NCI-H526 treated with DMSO at 0.1 percent for 48 hours (cell line): ENCODE results near the gene PALM.
A peak's percentile ranks its signal among the peaks of the same experiment; 100 is the strongest.
"Not testable (repeated sequence)": the region's sequence is repeated elsewhere in the genome, so short reads cannot be mapped to it uniquely, and the experiment has no call there.

Source experiments
- DNase-seq: peaks from one replicate; lab custom pipeline; 2025; lab: John Stamatoyannopoulos, UW

Gene PALM

DNA sequence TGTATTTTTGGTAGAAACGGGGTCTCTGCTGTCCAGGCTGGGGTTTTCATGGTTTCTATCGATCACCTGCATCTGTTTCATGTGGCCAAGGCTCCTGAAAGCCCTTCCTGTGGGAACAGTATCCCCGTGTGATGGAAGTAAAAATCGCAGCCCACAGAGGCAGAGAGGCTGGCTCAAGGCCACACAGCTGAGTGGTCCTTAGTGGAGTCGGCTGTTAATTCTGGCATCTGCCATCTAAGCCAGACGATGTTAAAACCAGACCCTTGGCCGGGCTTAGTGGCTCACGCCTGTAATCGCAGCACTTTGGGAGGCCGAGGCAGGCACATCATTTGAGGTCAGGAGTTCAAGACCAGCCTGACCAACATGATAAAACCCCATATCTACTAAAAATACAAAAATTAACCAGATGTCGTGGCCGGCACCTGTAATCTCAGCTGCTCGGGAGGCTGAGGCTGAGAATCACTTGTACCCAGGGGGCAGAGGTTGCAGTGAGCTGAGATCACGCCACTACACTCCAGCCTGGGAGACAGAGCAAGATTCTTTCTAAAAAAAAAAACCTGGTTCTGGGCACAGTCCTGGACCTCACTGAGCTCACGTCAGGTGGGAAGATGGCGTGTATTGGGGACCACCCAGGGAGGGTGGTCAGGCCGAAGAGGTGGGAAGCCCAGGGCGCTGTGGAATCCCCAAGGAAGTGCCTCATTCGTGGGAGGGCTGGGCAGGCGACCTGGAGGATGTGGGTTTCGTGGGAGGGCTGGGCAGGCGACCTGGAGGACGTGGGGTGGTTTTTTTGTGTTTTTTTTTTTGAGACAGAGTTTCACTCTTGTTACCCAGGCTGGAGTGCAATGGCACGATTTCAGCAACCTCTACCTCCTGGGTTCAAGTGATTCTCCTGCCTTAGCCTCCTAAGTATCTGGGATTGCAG is 23.7 kb downstream of the PALM start:
- no peak for DNase-seq

- no peak for DNase-seq
These were observed 26.0 kb downstream of the PALM start for GRCh38 chr19:734716-735115.

GRCh38 chr19:736125-736524 is 27.4 kb downstream of the PALM start:
- no peak for DNase-seq

DNA sequence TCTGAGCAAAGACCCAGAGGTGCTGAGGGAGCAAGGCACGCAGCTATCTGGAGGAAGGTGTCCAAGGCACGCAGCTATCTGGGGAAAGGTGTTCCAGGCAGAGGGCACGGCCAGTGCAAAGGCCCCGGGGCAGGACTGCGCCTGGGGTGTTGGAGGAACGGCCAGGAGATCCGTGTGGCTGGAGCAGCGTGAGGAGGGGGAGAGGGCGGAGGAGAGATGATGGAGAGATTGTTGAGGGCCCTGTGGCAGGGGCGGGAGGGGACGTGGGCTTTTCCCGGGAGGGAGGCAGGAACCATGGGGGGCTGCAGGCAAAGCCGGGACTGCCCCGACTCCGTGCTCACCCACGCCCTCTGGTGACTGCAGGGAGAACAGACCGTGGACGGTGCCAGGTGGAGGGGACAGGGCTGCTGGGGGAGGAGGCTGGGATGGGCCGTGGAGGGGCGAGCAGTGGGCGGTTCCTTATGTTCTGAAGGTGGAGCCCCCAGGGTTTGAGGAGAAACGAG is 28.9 kb downstream of the PALM start:
- no peak for DNase-seq

GRCh38 chr19:738509-739128 is 29.9 kb downstream of the PALM start:
- DNase-seq = no peak

- DNase-seq = no peak
These were observed 31.4 kb downstream of the PALM start for GRCh38 chr19:739998-740715.

DNA sequence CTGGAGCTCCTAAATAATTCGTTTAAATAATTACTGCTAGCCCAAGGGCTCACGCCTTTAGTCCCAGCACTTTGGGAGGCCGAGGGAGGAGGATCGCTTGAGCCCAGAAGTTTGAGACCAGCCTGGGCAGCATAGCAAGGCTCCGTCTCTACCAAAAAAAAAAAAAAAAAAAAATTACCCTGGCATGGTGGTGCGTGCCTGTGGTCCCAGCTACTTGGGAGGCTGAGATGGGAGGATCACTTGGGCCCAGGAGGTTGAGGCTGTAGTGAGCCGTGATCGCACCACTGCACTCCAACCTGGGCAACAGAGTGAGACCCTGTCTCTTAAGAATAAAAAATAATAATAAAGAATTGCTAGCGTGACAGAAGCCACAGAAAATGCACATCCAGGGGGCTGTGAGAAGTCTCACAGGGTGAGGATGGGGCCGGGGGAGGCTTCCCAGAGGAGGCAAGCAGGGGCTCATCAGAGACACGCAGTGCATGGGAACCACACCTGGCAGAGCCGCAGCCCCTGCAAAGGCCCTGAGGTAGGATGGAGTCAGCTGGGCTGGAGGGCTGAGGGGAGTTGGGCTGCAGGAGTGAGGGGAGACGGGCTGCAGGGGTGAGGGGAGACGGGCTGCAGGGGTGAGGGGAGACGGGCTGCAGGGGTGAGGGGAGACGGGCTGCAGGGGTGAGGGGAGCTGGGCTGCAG is 32.2 kb downstream of the PALM start:
- not testable (repeated sequence) for DNase-seq

- DNase-seq = no peak
These were observed 32.9 kb downstream of the PALM start for GRCh38 chr19:741506-742131.

- DNase-seq = no peak
These were observed 33.9 kb downstream of the PALM start for GRCh38 chr19:742540-743075.

- DNase-seq = peak; percentile 25
These were observed 34.5 kb downstream of the PALM start for GRCh38 chr19:743168-743687.

DNA sequence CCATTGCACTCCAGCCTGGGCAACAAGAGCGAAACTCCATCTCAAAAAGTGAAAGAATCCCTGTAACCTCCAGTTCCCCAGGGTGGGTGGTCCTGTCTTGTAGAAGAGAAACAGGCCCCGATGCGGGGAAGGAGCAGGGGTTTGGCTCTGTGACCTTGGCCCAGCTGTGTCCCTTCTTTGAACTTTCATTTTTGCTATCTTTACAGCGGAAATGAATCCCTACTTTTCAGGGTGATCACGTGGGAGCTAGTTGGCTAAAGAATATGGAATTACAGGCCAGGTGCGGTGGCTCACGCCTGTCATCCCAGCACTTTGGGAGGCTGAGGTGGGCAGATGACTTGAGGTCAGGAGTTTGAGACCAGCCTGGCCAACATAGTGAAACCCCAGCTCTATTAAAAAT is 36.4 kb downstream of the PALM start:
- DNase-seq = not testable (repeated sequence)

- no peak for DNase-seq
These were observed 37.6 kb downstream of the PALM start for GRCh38 chr19:746208-746819.

- DNase-seq = no peak
These were observed 38.2 kb downstream of the PALM start for GRCh38 chr19:746956-747355.

GRCh38 chr19:747432-748273 is 38.9 kb downstream of the PALM start:
- DNase-seq = no peak

DNA sequence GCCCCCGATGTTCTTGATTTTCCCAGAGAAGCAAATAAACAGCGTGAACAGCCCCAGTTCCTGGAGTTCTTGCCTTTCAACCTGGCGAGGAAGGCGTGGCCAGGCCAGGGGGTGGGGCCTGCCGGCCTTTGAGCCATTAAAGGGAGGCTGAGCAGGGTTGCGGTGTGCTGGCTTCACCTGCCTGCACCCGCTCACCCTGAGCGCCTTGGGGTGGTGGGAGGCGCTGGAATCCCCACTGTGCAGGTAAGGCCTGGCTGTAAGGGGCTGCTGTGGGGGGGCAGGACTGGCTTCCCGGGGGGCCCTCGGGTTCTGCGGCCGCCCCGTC is 39.5 kb downstream of the PALM start:
- DNase-seq = no peak

DNA sequence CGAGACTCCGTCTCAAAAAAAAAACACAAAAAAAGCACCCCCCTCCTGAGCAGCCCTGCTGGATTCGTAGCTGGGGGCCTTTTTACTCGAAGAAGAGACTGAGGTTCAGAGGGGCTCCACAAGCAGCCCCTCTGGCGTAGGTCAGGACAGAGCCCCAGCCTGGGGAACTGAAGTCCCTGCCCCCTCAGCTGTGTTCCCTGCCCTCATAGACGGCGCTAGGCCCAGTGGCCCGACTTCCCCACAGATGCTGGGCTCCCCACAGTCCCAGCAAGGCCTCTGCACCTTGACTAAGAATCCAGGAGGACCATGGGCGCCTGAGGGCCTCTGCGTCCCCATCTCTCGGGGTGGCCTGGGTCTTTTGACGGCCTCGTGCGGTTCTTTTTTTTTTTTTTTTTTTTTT is 41.1 kb downstream of the PALM start:
- DNase-seq = no peak

DNA sequence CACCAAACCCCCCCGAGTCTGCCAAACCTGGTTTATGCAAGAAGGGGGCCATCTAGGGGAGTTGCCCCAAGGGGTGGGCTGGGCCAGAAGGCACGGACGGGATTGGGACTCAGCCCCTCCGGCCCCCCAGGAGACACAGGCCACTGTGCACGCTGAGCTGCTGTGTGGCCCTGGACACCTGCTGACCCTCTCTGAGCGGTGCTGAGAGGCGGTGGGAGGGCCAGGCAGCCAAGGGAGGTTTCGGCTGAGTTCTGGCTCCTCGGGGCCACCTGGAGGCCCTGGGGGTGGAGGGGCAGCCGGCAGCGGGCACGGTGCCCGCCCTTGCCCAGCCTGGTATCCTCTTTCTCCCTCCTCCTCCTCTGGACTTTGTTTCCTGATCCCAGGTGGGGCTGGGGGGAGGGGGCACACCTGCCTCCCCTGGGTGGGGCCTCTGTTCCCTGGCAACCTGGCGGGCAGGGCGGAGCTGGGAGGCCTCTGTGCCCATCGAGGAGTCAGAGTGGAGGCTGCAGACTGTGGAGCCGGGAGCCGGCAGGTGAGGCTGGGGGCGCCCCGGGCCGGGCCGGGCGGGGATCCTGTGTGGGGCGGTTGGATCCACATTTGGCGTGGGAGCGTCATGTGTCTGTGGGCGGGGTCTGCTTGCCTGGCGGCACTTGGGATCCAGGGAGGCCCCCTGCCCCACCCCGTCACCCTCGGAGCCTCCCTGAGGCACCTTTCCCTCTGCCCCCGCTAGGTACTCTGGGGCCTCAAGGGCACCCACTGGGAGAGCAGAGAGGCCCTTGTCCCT is 42.1 kb downstream of the PALM start, which contains the start of gene MISP:
TSS of gene MISP (plus strand) at position 473 of the 784 bp plus-strand sequence. CDS start 5,835 bp downstream, outside the sequence.
- peak; percentile 67 for DNase-seq

- no peak for DNase-seq
These were observed 43.0 kb downstream of the PALM start for GRCh38 chr19:751501-752341.
